ENCODE results near the gene BRK1.

The BRK1 gene

GRCh38 chr3:10093678-10094077 is 21.8 kb upstream of the BRK1 start:
- ChIA-PET CTCF (no interaction called here), POLR2A (no interaction called here)
- Histone ChIP-seq H3K27ac (ENCODE audit: extremely low read depth, low read depth, low read length) (no peak overlapping the region), H3K9me3 (ENCODE audit: control insufficient read depth, insufficient read depth, low read depth, low read length) (no peaks in the 10 kb centered on the region), H3K4me3 (ENCODE audit: low read depth, low read length) (no peak overlapping the region), H3K36me3 (ENCODE audit: control insufficient read depth in 2 of 2, insufficient read depth in 1 of 2, low read length in 2 of 2) (peaks cover 42 to 81% of the 10 kb centered on the region in 2 experiments), H3K4me1 (ENCODE audit: control insufficient read depth, insufficient read depth, low read length) (no peaks in the 10 kb centered on the region)
- TF ChIP-seq PRDM1 (tag by site-specific recombination; IDR thresholded peaks at IDR 0.05) (peak; percentile 26; the same call in 1 of the 2 replicates), KLF16 (tag by site-specific recombination; IDR thresholded peaks at IDR 0.05) (no peak), ZNF785 (tag by site-specific recombination; IDR thresholded peaks at IDR 0.05) (no peak)

DNA sequence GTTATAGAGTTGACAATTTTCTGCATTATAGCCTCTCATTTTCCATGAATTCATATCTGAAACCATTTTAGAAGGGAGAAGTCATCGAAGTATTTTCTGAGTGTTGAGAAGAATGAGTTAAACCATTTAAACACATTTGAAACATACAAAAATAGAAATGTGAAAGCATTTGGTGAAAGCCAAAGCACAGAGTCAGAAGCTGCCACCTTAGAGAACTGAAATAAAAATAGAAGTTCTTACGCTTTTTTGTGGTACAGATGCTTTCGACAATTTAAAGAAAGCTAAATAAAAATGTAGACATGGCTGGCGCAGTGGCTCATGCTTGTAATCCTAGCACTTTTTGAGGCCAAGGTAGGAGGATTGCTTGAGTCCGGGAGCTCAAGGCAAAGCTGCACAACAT is 16.4 kb upstream of the BRK1 start:
- POLR2A ChIA-PET = no interaction called here
- Histone ChIP-seq H3K4me3 (ENCODE audit: low read depth, low read length) (no peak overlapping the region), H3K4me1 (ENCODE audit: control insufficient read depth, insufficient read depth, low read length) (no peaks in the 10 kb centered on the region), H3K27ac (ENCODE audit: extremely low read depth, low read depth, low read length) (no peak overlapping the region), H3K9me3 (ENCODE audit: control insufficient read depth, insufficient read depth, low read depth, low read length) (no peaks in the 10 kb centered on the region), H3K36me3 (ENCODE audit: control insufficient read depth in 2 of 2, insufficient read depth in 1 of 2, low read length in 2 of 2) (peaks cover 32 to 77% of the 10 kb centered on the region in 2 experiments; a peak in 2 of 3 replicates)
- TF ChIP-seq SCRT1 (tag by site-specific recombination; IDR thresholded peaks at IDR 0.05; ENCODE audit: borderline replicate concordance) (no peak), ZNF549 (tag by site-specific recombination; IDR thresholded peaks at IDR 0.05) (no peak), ZNF114 (tag by site-specific recombination; IDR thresholded peaks at IDR 0.05) (no peak), HIC1 (tag by site-specific recombination; IDR thresholded peaks at IDR 0.05) (no peak), ZBTB26 (tag by site-specific recombination; optimal IDR thresholded peaks at IDR 0.05) (no peak), ZNF830 (tag by site-specific recombination; IDR thresholded peaks at IDR 0.05; ENCODE audit: low read depth) (no peak), ZNF140 (tag by site-specific recombination; IDR thresholded peaks at IDR 0.05) (no peak), ZNF23 (tag by site-specific recombination; IDR thresholded peaks at IDR 0.05; ENCODE audit: borderline replicate concordance) (no peak), ZNF302 (tag by site-specific recombination; IDR thresholded peaks at IDR 0.05; ENCODE audit: low read depth) (no peak), ZFP3 (tag by site-specific recombination; IDR thresholded peaks at IDR 0.05; ENCODE audit: low read depth) (no peak), MEIS1 (CRISPR knock-in tag; IDR thresholded peaks at IDR 0.05; ENCODE audit: borderline replicate concordance) (no peak), ATF2 (tag by site-specific recombination; IDR thresholded peaks at IDR 0.05; ENCODE audit: low read depth) (no peak), ZNF404 (tag by site-specific recombination; IDR thresholded peaks at IDR 0.05) (no peak), MZF1 (tag by site-specific recombination; IDR thresholded peaks at IDR 0.05; ENCODE audit: borderline replicate concordance) (no peak), SALL2 (tag by site-specific recombination; IDR thresholded peaks at IDR 0.05; ENCODE audit: borderline replicate concordance) (no peak), ZNF843 (tag by site-specific recombination; IDR thresholded peaks at IDR 0.05) (no peak), ZNF610 (tag by site-specific recombination; IDR thresholded peaks at IDR 0.05; ENCODE audit: borderline replicate concordance) (no peak), GLI4 (tag by site-specific recombination; IDR thresholded peaks at IDR 0.05) (no peak)
- CTCF ChIA-PET = no interaction called here

Data from HEK293 (cell line).